Measurements from ENCODE around the gene CREG2.

The CREG2 gene

GRCh38 chr2:101371636-101372035, 15.7 kb downstream of the CREG2 start:
- Mint-ChIP-seq H3K27ac (no peak overlapping the region), H3K4me1 (ENCODE audit: low read depth) (peaks cover 13% of the 10 kb centered on the region), H3K27me3 (ENCODE audit: low read depth) (peaks cover 21% of the 10 kb centered on the region), H3K9me3 (peaks cover 20% of the 10 kb centered on the region), H3K36me3 (ENCODE audit: low read depth) (peaks cover 3% of the 10 kb centered on the region), H3K4me3 (no peak overlapping the region)

- no peak overlapping the region for H3K27ac Mint-ChIP-seq
- peaks cover 27% of the 10 kb centered on the region for H3K27me3 Mint-ChIP-seq (ENCODE audit: low read depth)
- peaks cover under 1% of the 10 kb centered on the region for H3K4me1 Mint-ChIP-seq (ENCODE audit: low read depth)
- H3K36me3 Mint-ChIP-seq (ENCODE audit: low read depth) = peaks cover 5% of the 10 kb centered on the region
- H3K4me3 Mint-ChIP-seq = no peak overlapping the region
- H3K9me3 Mint-ChIP-seq = peaks cover 20% of the 10 kb centered on the region
Measured at GRCh38 chr2:101369100-101369499, 18.2 kb downstream of the CREG2 start.

GRCh38 chr2:101368376-101368775, 18.9 kb downstream of the CREG2 start:
- Mint-ChIP-seq H3K27ac (no peak overlapping the region), H3K36me3 (ENCODE audit: low read depth) (peaks cover 5% of the 10 kb centered on the region), H3K9me3 (peaks cover 18% of the 10 kb centered on the region), H3K4me3 (no peak overlapping the region), H3K27me3 (ENCODE audit: low read depth) (peaks cover 27% of the 10 kb centered on the region), H3K4me1 (ENCODE audit: low read depth) (no peaks in the 10 kb centered on the region)

- Mint-ChIP-seq H3K9me3 (peaks cover 9% of the 10 kb centered on the region), H3K4me3 (no peak overlapping the region), H3K4me1 (ENCODE audit: low read depth) (peaks cover 2% of the 10 kb centered on the region), H3K27ac (no peak overlapping the region), H3K27me3 (ENCODE audit: low read depth) (peaks cover 27% of the 10 kb centered on the region), H3K36me3 (ENCODE audit: low read depth) (peaks cover 2% of the 10 kb centered on the region)
Measured at GRCh38 chr2:101367508-101367907, 19.8 kb downstream of the CREG2 start.

DNA sequence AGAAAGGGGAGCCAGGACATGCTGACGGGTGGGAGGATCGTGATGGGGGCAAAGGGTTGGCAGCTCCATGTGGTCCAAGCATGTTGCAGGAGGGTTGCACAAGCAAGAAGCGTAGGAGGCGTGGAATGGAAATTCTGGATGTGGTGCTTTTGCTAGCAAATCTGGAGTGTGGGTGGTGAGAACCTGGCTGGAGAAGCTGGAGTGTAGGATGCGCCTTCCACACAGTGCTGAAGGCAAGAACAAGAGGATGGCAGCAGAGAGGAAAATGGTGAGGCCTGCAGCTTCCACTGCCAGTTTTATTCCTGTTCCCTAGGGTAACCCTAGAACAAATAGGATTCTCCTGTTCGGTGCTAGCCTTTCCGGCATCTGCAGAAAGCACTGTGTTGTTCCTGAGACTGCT, 22.4 kb downstream of the CREG2 start:
- Mint-ChIP-seq H3K9me3 (no peaks in the 10 kb centered on the region), H3K27me3 (ENCODE audit: low read depth) (peaks cover 16% of the 10 kb centered on the region), H3K4me1 (ENCODE audit: low read depth) (peaks cover 24% of the 10 kb centered on the region), H3K36me3 (ENCODE audit: low read depth) (peaks cover 2% of the 10 kb centered on the region), H3K27ac (no peak overlapping the region), H3K4me3 (no peak overlapping the region)

- peak overlapping the region; percentile 72 for H3K27ac Mint-ChIP-seq
- no peak overlapping the region for H3K4me3 Mint-ChIP-seq
- H3K36me3 Mint-ChIP-seq (ENCODE audit: low read depth) = peaks cover 2% of the 10 kb centered on the region
- no peaks in the 10 kb centered on the region for H3K9me3 Mint-ChIP-seq
- peaks cover 6% of the 10 kb centered on the region for H3K27me3 Mint-ChIP-seq (ENCODE audit: low read depth)
- peaks cover 25% of the 10 kb centered on the region for H3K4me1 Mint-ChIP-seq (ENCODE audit: low read depth)
Measured at GRCh38 chr2:101362777-101363176, 24.5 kb downstream of the CREG2 start.

DNA sequence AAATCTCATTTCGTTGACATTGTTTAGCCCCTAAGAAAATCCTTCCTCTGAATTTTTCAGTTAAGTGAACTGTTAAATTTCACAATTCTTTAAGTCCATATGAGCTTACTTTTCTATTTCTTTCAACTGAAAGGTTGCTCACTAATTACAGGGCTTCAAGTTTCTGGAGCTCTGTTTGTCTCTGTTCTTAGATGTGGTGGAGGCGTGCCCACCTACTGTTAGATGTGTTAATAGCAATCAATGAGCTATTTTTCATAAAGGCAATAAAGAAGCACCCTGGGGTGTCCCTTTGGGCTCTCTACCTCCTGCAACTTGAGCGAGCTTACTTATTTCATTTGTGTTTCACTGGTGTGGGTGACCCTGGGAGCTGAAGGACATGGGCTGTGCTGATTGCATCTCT, 25.0 kb downstream of the CREG2 start:
- Mint-ChIP-seq H3K27me3 (ENCODE audit: low read depth) (peaks cover 6% of the 10 kb centered on the region), H3K36me3 (ENCODE audit: low read depth) (peaks cover 2% of the 10 kb centered on the region), H3K9me3 (no peaks in the 10 kb centered on the region), H3K27ac (peak overlapping the region; percentile 72), H3K4me1 (ENCODE audit: low read depth) (peaks cover 25% of the 10 kb centered on the region), H3K4me3 (no peak overlapping the region)

DNA sequence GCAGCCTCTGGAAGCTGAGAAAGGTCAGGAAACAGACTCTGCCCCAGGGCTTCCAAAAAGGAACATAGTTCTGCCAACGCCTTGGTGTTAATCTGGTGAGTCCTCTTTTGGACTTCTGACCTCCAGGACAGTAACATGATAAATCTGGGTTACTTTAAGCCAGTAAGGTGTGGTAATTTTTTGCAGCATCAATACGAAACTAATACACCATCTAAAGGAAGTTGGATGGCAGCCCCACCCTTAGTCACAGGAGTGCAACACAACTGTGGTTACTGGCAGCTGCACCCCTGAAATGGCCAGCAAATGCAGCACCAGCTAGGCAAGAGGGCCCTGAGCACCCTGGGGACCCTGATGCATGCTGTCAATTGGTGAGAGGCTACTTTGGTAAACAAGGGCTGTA, 25.8 kb downstream of the CREG2 start:
- H3K36me3 Mint-ChIP-seq (ENCODE audit: low read depth) = peaks cover 2% of the 10 kb centered on the region
- peak overlapping the region; percentile 72 for H3K27ac Mint-ChIP-seq
- H3K4me1 Mint-ChIP-seq (ENCODE audit: low read depth) = peaks cover 25% of the 10 kb centered on the region
- peaks cover 6% of the 10 kb centered on the region for H3K27me3 Mint-ChIP-seq (ENCODE audit: low read depth)
- H3K4me3 Mint-ChIP-seq = peak overlapping the region; percentile 17
- H3K9me3 Mint-ChIP-seq = no peaks in the 10 kb centered on the region

GRCh38 chr2:101361121-101361520, 26.2 kb downstream of the CREG2 start:
- peaks cover 25% of the 10 kb centered on the region for H3K4me1 Mint-ChIP-seq (ENCODE audit: low read depth)
- no peaks in the 10 kb centered on the region for H3K9me3 Mint-ChIP-seq
- peak overlapping the region; percentile 72 for H3K27ac Mint-ChIP-seq
- H3K36me3 Mint-ChIP-seq (ENCODE audit: low read depth) = peaks cover 2% of the 10 kb centered on the region
- peaks cover 6% of the 10 kb centered on the region for H3K27me3 Mint-ChIP-seq (ENCODE audit: low read depth)
- peak overlapping the region; percentile 17 for H3K4me3 Mint-ChIP-seq

- peaks cover 2% of the 10 kb centered on the region for H3K36me3 Mint-ChIP-seq (ENCODE audit: low read depth)
- no peaks in the 10 kb centered on the region for H3K27me3 Mint-ChIP-seq (ENCODE audit: low read depth)
- H3K27ac Mint-ChIP-seq = peak overlapping the region; percentile 12
- H3K4me1 Mint-ChIP-seq (ENCODE audit: low read depth) = peaks cover 25% of the 10 kb centered on the region
- H3K9me3 Mint-ChIP-seq = no peaks in the 10 kb centered on the region
- H3K4me3 Mint-ChIP-seq = no peak overlapping the region
Measured at GRCh38 chr2:101360232-101360631, 27.1 kb downstream of the CREG2 start.

DNA sequence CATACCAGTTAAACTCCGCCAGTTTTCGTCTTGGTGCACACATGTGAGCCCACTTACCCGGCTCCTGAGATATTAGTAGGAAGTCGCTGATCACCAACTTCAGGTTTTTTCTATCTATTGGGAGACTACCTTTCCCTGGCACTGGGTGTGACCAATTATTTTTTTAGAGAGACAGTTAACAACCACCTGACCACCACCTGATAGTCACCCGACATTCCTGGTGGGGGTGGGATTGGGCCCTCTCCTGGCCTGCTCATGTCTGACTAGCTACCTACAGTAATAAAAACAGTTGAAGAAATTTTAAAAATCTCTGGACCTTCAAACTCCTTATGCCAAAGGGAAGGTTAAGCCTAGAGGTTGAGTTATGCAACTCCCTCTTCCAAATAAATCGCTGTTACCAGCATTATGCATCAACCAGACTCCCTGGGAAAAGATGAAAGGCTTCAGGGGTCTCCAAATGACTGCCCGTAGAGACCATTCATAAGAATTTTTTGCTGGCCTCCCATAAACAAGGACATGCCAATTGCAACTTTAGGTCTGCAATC, 27.8 kb downstream of the CREG2 start:
- Mint-ChIP-seq H3K27ac (no peak overlapping the region), H3K4me3 (no peak overlapping the region), H3K27me3 (ENCODE audit: low read depth) (no peaks in the 10 kb centered on the region), H3K36me3 (ENCODE audit: low read depth) (no peaks in the 10 kb centered on the region), H3K9me3 (no peaks in the 10 kb centered on the region), H3K4me1 (ENCODE audit: low read depth) (peaks cover 25% of the 10 kb centered on the region)

DNA sequence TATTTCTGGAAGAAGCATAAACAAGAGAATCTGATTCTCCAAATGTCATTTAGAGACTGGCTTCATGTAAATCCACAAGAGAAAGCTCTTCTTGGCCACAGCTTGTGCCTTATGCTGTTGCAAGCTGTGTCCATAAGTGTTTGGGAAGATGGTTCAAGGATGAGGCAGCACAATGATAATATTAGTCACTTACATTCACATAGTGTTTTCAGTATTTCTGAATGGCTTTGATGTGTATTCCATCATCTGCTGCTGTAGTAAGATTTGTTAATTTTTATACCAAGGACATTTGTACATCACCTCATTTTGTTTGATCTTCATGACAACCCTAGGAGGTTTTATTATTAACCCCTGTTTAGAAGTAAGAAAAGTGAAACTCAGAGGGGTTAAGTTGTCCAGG, 29.9 kb downstream of the CREG2 start:
- H3K36me3 Mint-ChIP-seq (ENCODE audit: low read depth) = no peaks in the 10 kb centered on the region
- H3K4me3 Mint-ChIP-seq = no peak overlapping the region
- no peaks in the 10 kb centered on the region for H3K9me3 Mint-ChIP-seq
- peaks cover 22% of the 10 kb centered on the region for H3K4me1 Mint-ChIP-seq (ENCODE audit: low read depth)
- H3K27ac Mint-ChIP-seq = no peak overlapping the region
- peaks cover 5% of the 10 kb centered on the region for H3K27me3 Mint-ChIP-seq (ENCODE audit: low read depth)

GRCh38 chr2:101356521-101356920, 30.8 kb downstream of the CREG2 start:
- H3K36me3 Mint-ChIP-seq (ENCODE audit: low read depth) = no peaks in the 10 kb centered on the region

GRCh38 chr2:101356055-101356454, 31.2 kb downstream of the CREG2 start:
- H3K9me3 Mint-ChIP-seq = no peaks in the 10 kb centered on the region
- peaks cover 5% of the 10 kb centered on the region for H3K27me3 Mint-ChIP-seq (ENCODE audit: low read depth)
- H3K4me3 Mint-ChIP-seq = no peak overlapping the region
- H3K36me3 Mint-ChIP-seq (ENCODE audit: low read depth) = no peaks in the 10 kb centered on the region
- no peak overlapping the region for H3K27ac Mint-ChIP-seq
- peaks cover 9% of the 10 kb centered on the region for H3K4me1 Mint-ChIP-seq (ENCODE audit: low read depth)

More at GRCh38 chr2:101356521-101356920, 30.8 kb downstream of the CREG2 start:
- Mint-ChIP-seq H3K27ac (no peak overlapping the region), H3K4me3 (no peak overlapping the region), H3K4me1 (ENCODE audit: low read depth) (peaks cover 14% of the 10 kb centered on the region), H3K27me3 (ENCODE audit: low read depth) (peaks cover 5% of the 10 kb centered on the region), H3K9me3 (no peaks in the 10 kb centered on the region)

- no peaks in the 10 kb centered on the region for H3K36me3 Mint-ChIP-seq (ENCODE audit: low read depth)
- H3K27ac Mint-ChIP-seq = no peak overlapping the region
- H3K9me3 Mint-ChIP-seq = no peaks in the 10 kb centered on the region
- no peak overlapping the region for H3K4me3 Mint-ChIP-seq
- H3K27me3 Mint-ChIP-seq (ENCODE audit: low read depth) = peaks cover 5% of the 10 kb centered on the region
- H3K4me1 Mint-ChIP-seq (ENCODE audit: low read depth) = peaks cover 7% of the 10 kb centered on the region
Measured at GRCh38 chr2:101355401-101356054, 31.8 kb downstream of the CREG2 start.
